A673 (cell line): ENCODE results near the gene DYNC1LI2.

Experiments
- EZH2 ChIP-seq: fragments of 200-600 bp; sonication (generic); IDR thresholded peaks from 2 replicates; pipeline ENCODE4 v1.6.1; 2017; ENCODE audit warnings: borderline replicate concordance, low read depth, mild to moderate bottlenecking, mixed read lengths, antibody characterized with exemption, low read length; ENCODE audit not compliant: poor library complexity, severe bottlenecking
- TF ChIP-seq, protein P1 (sequence below): fragments of 300-800, 200-600 bp; sonication (generic); conservative IDR thresholded peaks from 2 replicates; pipeline ENCODE4 v1.5.1; 2017; ENCODE audit warnings: low read depth, mild to moderate bottlenecking, antibody characterized with exemption, low read length, moderate library complexity, mixed read lengths

- TF ChIP-seq, protein P1, sequence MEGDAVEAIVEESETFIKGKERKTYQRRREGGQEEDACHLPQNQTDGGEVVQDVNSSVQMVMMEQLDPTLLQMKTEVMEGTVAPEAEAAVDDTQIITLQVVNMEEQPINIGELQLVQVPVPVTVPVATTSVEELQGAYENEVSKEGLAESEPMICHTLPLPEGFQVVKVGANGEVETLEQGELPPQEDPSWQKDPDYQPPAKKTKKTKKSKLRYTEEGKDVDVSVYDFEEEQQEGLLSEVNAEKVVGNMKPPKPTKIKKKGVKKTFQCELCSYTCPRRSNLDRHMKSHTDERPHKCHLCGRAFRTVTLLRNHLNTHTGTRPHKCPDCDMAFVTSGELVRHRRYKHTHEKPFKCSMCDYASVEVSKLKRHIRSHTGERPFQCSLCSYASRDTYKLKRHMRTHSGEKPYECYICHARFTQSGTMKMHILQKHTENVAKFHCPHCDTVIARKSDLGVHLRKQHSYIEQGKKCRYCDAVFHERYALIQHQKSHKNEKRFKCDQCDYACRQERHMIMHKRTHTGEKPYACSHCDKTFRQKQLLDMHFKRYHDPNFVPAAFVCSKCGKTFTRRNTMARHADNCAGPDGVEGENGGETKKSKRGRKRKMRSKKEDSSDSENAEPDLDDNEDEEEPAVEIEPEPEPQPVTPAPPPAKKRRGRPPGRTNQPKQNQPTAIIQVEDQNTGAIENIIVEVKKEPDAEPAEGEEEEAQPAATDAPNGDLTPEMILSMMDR, result no peak
- TF ChIP-seq EZH2, result no peak
These were observed 61.1 kb downstream of the DYNC1LI2 start for GRCh38 chr16:66690106-66690847.
